GM12878 (cell line): Measurements from ENCODE around the gene TMTC1. TPM values are rescaled to one million over a fixed set of nuclear protein-coding genes. Genes with fewer than 3 reads are reported as not detected.
A peak's percentile ranks its signal among the peaks of the same experiment; 100 is the strongest.

Source experiments
- ATAC-seq: fragments of 200-7000 bp; cut with Tn5 transposase; 3 replicates; pipeline ENCODE4 v1.9.1; 2020; ENCODE audit warnings: mild to moderate bottlenecking, moderate library complexity
- BruUV-seq: library from RNA; stranded (reverse); fragments of 400-500 nt; replicated peaks from 2 replicates; lab custom pipeline; 2021; lab: Mats Ljungman, UMichigan
- CTCF ChIA-PET: fragments of 300-600 bp; sonication (Branson Sonifier 250); formaldehyde crosslinking; extraction: SDS; loops from one replicate; lab custom pipeline; 2021; ENCODE audit warnings: inconsistent platforms; lab: Yijun Ruan, JAX
- POLR2A ChIA-PET: fragments of 350-600 bp; formaldehyde crosslinking; extraction: SDS; loops from one replicate; lab custom pipeline; 2021; ENCODE audit warnings: inconsistent platforms; lab: Charles Lee
- RAD21 ChIA-PET: fragments of 300-600 bp; sonication (Branson Sonifier 250); formaldehyde crosslinking; loops from one replicate; lab custom pipeline; 2023; ENCODE audit warnings: antibody characterized with exemption; ENCODE audit not compliant: unreplicated experiment; lab: Charles Lee
- SMC1A ChIA-PET: fragments of 300-600 bp; sonication (Branson Sonifier 250); formaldehyde crosslinking; loops from one replicate; lab custom pipeline; 2023; ENCODE audit not compliant: unreplicated experiment, uncharacterized antibody; lab: Charles Lee
- DNase-seq: peaks from one replicate; pipeline ENCODE4 v3.0.0-alpha.2; 2011; ENCODE audit warnings: low read depth, low spot score
- FAIRE-seq: peaks from 3 replicates; lab custom pipeline; 2011; peaks lifted over from hg19 to GRCh38; lab: Jason Lieb, UNC
- H2AFZ ChIP-seq: 2 replicates; pipeline ENCODE4 v1.6.0; 2011; ENCODE audit warnings: low read depth, low read length, control low read depth; ENCODE audit not compliant: control insufficient read depth
- H3K27ac ChIP-seq: 2 replicates; pipeline ENCODE4 v1.5.1; 2011; ENCODE audit warnings: control low read depth; ENCODE audit not compliant: control insufficient read depth, insufficient read depth
- H3K27me3 ChIP-seq, 2 experiments: replicated peaks in 1 of 2; 2 replicates each; pipeline versions ENCODE4 v1.6.0 to v1.6.1; 2011; ENCODE audit warnings: low read length in 1 of 2; ENCODE audit not compliant: control insufficient read depth in 2 of 2, insufficient read depth in 2 of 2
- H3K36me3 ChIP-seq, 2 experiments: 2 replicates each; pipeline ENCODE4 v1.5.1; 2011; ENCODE audit warnings: low read length in 1 of 2; ENCODE audit not compliant: control insufficient read depth in 2 of 2, insufficient read depth in 2 of 2
- H3K4me1 ChIP-seq: 2 replicates; pipeline ENCODE4 v1.6.1; 2011; ENCODE audit warnings: mild to moderate bottlenecking, low read length, moderate library complexity, mixed read lengths; ENCODE audit not compliant: control insufficient read depth, insufficient read depth
- H3K4me2 ChIP-seq: 2 replicates; pipeline ENCODE4 v1.6.0; 2011; ENCODE audit warnings: control low read depth; ENCODE audit not compliant: control insufficient read depth, insufficient read depth
- H3K4me3 ChIP-seq: fragments of 200-600 bp; sonication (generic); 2 replicates; pipeline ENCODE4 v1.5.1; 2016
- H3K79me2 ChIP-seq: 2 replicates; pipeline ENCODE4 v1.6.0; 2011; ENCODE audit warnings: low read length; ENCODE audit not compliant: control insufficient read depth, insufficient read depth
- H3K9ac ChIP-seq: 2 replicates; pipeline ENCODE4 v1.8.0; 2011; ENCODE audit warnings: low read length, control low read depth, mixed read lengths; ENCODE audit not compliant: control insufficient read depth, insufficient read depth
- H3K9me3 ChIP-seq: replicated peaks from 3 replicates; pipeline ENCODE4 v1.5.1; 2011; ENCODE audit warnings: mild to moderate bottlenecking, low read length; ENCODE audit not compliant: control insufficient read depth, insufficient read depth
- H4K20me1 ChIP-seq: 2 replicates; pipeline ENCODE4 v1.6.0; 2011; ENCODE audit not compliant: control insufficient read depth, insufficient read depth
- CHD1 ChIP-seq: IDR thresholded peaks from 2 replicates; pipeline ENCODE4 v1.6.1; 2012; ENCODE audit warnings: low read depth, low read length, improper control_type of control experiment
- DPF2 ChIP-seq: fragments of 450-650 bp; IDR thresholded peaks from 2 replicates; pipeline ENCODE4 v1.6.1; 2017; ENCODE audit warnings: mild to moderate bottlenecking
- IKZF1 ChIP-seq: fragments of 450-650 bp; conservative IDR thresholded peaks from 2 replicates; pipeline ENCODE4 v1.6.1; 2017; ENCODE audit warnings: antibody characterized with exemption, mild to moderate bottlenecking
- KAT2A ChIP-seq: conservative IDR thresholded peaks from 2 replicates; pipeline ENCODE4 v1.6.1; 2011; ENCODE audit warnings: low read depth, low read length; ENCODE audit not compliant: control insufficient read depth
- SUPT20H ChIP-seq: IDR thresholded peaks from 2 replicates; pipeline ENCODE4 v1.6.1; 2011; ENCODE audit warnings: low read depth, mild to moderate bottlenecking, low read length, moderate library complexity, borderline replicate concordance; ENCODE audit not compliant: control insufficient read depth
- WGBS: methylation state at CpG from one replicate; pipeline ENCODE4 v1.1.6; 2016; ENCODE audit warnings: low lambda C conversion rate; ENCODE audit not compliant: insufficient replicate concordance, insufficient coverage; ENCODE audit errors: missing lambda C conversion rate; 5-methylcytosine and 5-hydroxymethylcytosine counted together
- in situ Hi-C: fragments of 300-500 bp; cut with MboI; formaldehyde crosslinking; loops from 9 replicates; pipeline ENCODE4 v1.14.3; 2018; ENCODE audit warnings: mixed read lengths
- intact Hi-C: fragments of 100-400 bp; cut with micrococcal nuclease; formaldehyde crosslinking; loops from one replicate; pipeline ENCODE4 v1.14.2; 2022; ENCODE audit not compliant: unreplicated experiment
- polyA plus RNA-seq, 11 experiments: library from polyadenylated mRNA; depleted of rRNA in 4 of 11; unstranded in 6 of 11; stranded (reverse) in 5 of 11; fragments of >200 nt; fragmentation: Nextera tagmentation in 4 of 11; fragmentation: Illumina TruSeq in 1 of 11; extraction: Ambion mirVana in 4 of 11; extraction: Trizol in 1 of 11; gene quantifications; 1 replicate in 1 of 11; 2 replicates in 10 of 11; pipeline versions ENCODE4 v1.2.1 to v1.2.3, GENCODE V29; 2011 to 2016; ENCODE audit warnings: inconsistent platforms in 2 of 11, missing spikeins in 2 of 11, low read depth in 1 of 11
- total RNA-seq, 4 experiments: library from RNA; depleted of rRNA in 3 of 4; stranded (reverse); fragments of >200 nt in 3 of 4; fragmentation: Illumina TruSeq in 1 of 4; extraction: Trizol in 1 of 4; gene quantifications; 2 replicates each; pipeline versions ENCODE4 v1.2.1 to v1.2.3, GENCODE V29; 2013 to 2021
- TF ChIP-seq, protein P1 (sequence below): fragments of 450-650 bp; IDR thresholded peaks from 2 replicates; pipeline ENCODE4 v1.6.1; 2017; ENCODE audit warnings: mild to moderate bottlenecking, low read depth, inconsistent platforms; ENCODE audit not compliant: poor library complexity, severe bottlenecking
- TF ChIP-seq, protein P2 (sequence below): fragments of 450-650 bp; IDR thresholded peaks from 2 replicates; pipeline ENCODE4 v1.6.1; 2016; ENCODE audit warnings: mild to moderate bottlenecking

Gene TMTC1
- total and polyA plus RNA-seq, 10 of the 15 experiments (the other 5 are each of a cell fraction or from before 2014, with no cell fraction given): 0.10 to 20.9 (median 0.57) TPM

- Histone ChIP-seq H3K4me1 (no peaks in the 10 kb centered on the region), H3K27ac (no peak overlapping the region)
- peak; percentile 5; the same call in 1 of the 2 replicates for TF ChIP-seq DPF2
- no peak for TF ChIP-seq CHD1
- no peak for TF ChIP-seq KAT2A
- TF ChIP-seq SUPT20H: no peak
- TF ChIP-seq, protein P1, sequence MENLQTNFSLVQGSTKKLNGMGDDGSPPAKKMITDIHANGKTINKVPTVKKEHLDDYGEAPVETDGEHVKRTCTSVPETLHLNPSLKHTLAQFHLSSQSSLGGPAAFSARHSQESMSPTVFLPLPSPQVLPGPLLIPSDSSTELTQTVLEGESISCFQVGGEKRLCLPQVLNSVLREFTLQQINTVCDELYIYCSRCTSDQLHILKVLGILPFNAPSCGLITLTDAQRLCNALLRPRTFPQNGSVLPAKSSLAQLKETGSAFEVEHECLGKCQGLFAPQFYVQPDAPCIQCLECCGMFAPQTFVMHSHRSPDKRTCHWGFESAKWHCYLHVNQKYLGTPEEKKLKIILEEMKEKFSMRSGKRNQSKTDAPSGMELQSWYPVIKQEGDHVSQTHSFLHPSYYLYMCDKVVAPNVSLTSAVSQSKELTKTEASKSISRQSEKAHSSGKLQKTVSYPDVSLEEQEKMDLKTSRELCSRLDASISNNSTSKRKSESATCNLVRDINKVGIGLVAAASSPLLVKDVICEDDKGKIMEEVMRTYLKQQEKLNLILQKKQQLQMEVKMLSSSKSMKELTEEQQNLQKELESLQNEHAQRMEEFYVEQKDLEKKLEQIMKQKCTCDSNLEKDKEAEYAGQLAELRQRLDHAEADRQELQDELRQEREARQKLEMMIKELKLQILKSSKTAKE: no peak
- TF ChIP-seq, protein P2, sequence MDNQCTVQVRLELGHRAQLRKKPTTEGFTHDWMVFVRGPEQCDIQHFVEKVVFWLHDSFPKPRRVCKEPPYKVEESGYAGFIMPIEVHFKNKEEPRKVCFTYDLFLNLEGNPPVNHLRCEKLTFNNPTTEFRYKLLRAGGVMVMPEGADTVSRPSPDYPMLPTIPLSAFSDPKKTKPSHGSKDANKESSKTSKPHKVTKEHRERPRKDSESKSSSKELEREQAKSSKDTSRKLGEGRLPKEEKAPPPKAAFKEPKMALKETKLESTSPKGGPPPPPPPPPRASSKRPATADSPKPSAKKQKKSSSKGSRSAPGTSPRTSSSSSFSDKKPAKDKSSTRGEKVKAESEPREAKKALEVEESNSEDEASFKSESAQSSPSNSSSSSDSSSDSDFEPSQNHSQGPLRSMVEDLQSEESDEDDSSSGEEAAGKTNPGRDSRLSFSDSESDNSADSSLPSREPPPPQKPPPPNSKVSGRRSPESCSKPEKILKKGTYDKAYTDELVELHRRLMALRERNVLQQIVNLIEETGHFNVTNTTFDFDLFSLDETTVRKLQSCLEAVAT: no peak
- TF ChIP-seq IKZF1: peak; percentile 20; the same call in 1 of the 2 replicates
- TF ChIP-seq, all 136 proteins: peak for 2
- no peak overlapping the region for H3K4me2 ChIP-seq
- no TSS peak for BruUV-seq
- no peaks in the 10 kb centered on the region for H3K9me3 ChIP-seq
- no peak overlapping the region for H2AFZ ChIP-seq
- H3K36me3 ChIP-seq: no peaks in the 10 kb centered on the region
- FAIRE-seq (no peak), ATAC-seq (peak; percentile 65), DNase-seq (no peak)
- no peak overlapping the region for H3K9ac ChIP-seq
- ChIA-PET CTCF (interaction anchor here (0.9 to 2.4 kb wide), 5 partner anchors 9 to 89 kb away, joined by 3 to 7 read pairs (median 4); no protein-coding TSS in a partner anchor), SMC1A (interaction anchor here (1.0 to 5.6 kb wide), 17 partner anchors 10 to 292 kb away, joined by 3 to 29 read pairs (median 5); no protein-coding TSS in a partner anchor), POLR2A (interaction anchor here (0.6 kb wide), 1 partner anchor 8 kb away, joined by 4 read pairs; no protein-coding TSS in a partner anchor), RAD21 (interaction anchor here (1.0 to 3.0 kb wide), 6 partner anchors 10 to 96 kb away, joined by 3 to 13 read pairs (median 6); no protein-coding TSS in a partner anchor)
- intact Hi-C loops: no loop called here
- no peaks in the 10 kb centered on the region for H3K79me2 ChIP-seq
- no peak overlapping the region for H3K4me3 ChIP-seq
- 61% methylated on average over 12 of the region's 12 CpGs for WGBS
- H3K27me3 ChIP-seq: no peaks in the 10 kb centered on the region
- in situ Hi-C loops: no loop called here
- no peaks in the 10 kb centered on the region for H4K20me1 ChIP-seq
Observed at GRCh38 chr12:29609431-29610215, 174.1 kb downstream of the TMTC1 start.
